Right cardiac atrium (tissue), 5 donors: ENCODE data around the gene MGST1. TPM values are rescaled to one million over a fixed set of nuclear protein-coding genes. Genes with fewer than 3 reads are reported as not detected.
"Not testable (repeated sequence)": the region's sequence is repeated elsewhere in the genome, so short reads cannot be mapped to it uniquely, and the experiment has no call there.

Experiments used
- ATAC-seq, 2 donors: fragments of 200-7000 bp; cut with Tn5 transposase; one replicate each; pipeline versions ENCODE4 v1.8.0 to v1.9.1; 2020; ENCODE audit warnings: moderate library complexity in 2 of 2, mild to moderate bottlenecking in 1 of 2
- DNase-seq, 3 donors: peaks; one replicate each; pipeline ENCODE4 v3.0.0-alpha.2; 2020
- H3K27ac ChIP-seq: one replicate; pipeline ENCODE4 v1.5.1; 2013; ENCODE audit warnings: mild to moderate bottlenecking, low read length, control low read depth, moderate library complexity
- H3K27me3 ChIP-seq: one replicate; pipeline ENCODE4 v1.6.1; 2013; ENCODE audit not compliant: control insufficient read depth, insufficient read depth
- H3K4me1 ChIP-seq: one replicate; pipeline ENCODE4 v1.6.1; 2013; ENCODE audit warnings: low read length; ENCODE audit not compliant: control insufficient read depth, insufficient read depth
- H3K4me3 ChIP-seq: one replicate; pipeline ENCODE4 v1.5.1; 2013; ENCODE audit warnings: low read length, control low read depth
- H3K9me3 ChIP-seq: one replicate; pipeline ENCODE4 v1.6.1; 2013; ENCODE audit warnings: low read length; ENCODE audit not compliant: control insufficient read depth
- WGBS: extraction: QIAGEN DNeasy Blood & Tissue Kit; methylation state at CpG from one replicate; pipeline ENCODE4 v1.1.7; 2013; 5-methylcytosine and 5-hydroxymethylcytosine counted together
- intact Hi-C, 4 donors: fragments of 100-400 bp; cut with DNase I; formaldehyde crosslinking; loops; one replicate each; pipeline versions ENCODE4 v1.11.0 to v1.14.0; 2022 to 2023
- polyA plus RNA-seq: library from polyadenylated mRNA; stranded (reverse); fragments of 200-250 nt; gene quantifications from one replicate; pipeline ENCODE4 v1.2.3, GENCODE V29; 2013
- total RNA-seq, 4 donors: library from RNA; stranded (reverse); fragmentation: NEBNext Ultra II Directional; extraction: Animal tissue kit (Norgen Biotek cat#: 25700); gene quantifications; one replicate each; pipeline ENCODE4 v1.2.1, GENCODE V29; 2021
- donor health status: healthy with polysubstance abuse.
- donor health status: DM: no; HTN: yes; CAD: no.
- donor health status: DM: no; HTN: no; CAD: no.
- donor health status: DM: no; HTN: yes; CAD: no; lungs with severe emphysema.
- donor health status: DM: yes; HTN: yes; CAD: no.

The MGST1 gene
- total and polyA plus RNA-seq, 5 donors, result 19.9 to 149 (median 77.7) TPM

- H3K27me3 ChIP-seq, result no peaks in the 10 kb centered on the region
- ATAC-seq (peak in 1 of 2 donors; percentile 20), DNase-seq (peak in 2 of 3 donors; percentile 53 to 55)
- intact Hi-C loops, result no loop called here
- H3K27ac ChIP-seq, result peak overlapping the region; percentile 4
- WGBS, result 48% methylated on average over 1 of the region's 1 CpG
- H3K4me1 ChIP-seq, result no peaks in the 10 kb centered on the region
- H3K9me3 ChIP-seq, result no peaks in the 10 kb centered on the region
- peak overlapping the region; percentile 25 for H3K4me3 ChIP-seq
Observed at GRCh38 chr12:16350682-16351081, 3.2 kb downstream of the MGST1 start.

- DNase-seq (no peak), ATAC-seq (no peak)
- Histone ChIP-seq H3K27ac (no peak overlapping the region), H3K4me3 (no peak overlapping the region), H3K27me3 (no peaks in the 10 kb centered on the region), H3K4me1 (no peaks in the 10 kb centered on the region), H3K9me3 (no peaks in the 10 kb centered on the region)
- WGBS, result 21% methylated on average over 1 of the region's 1 CpG
- intact Hi-C loops, result no loop called here
Observed at GRCh38 chr12:16352481-16352880, 5.0 kb downstream of the MGST1 start.

GRCh38 chr12:16358878-16359277 lies 11.4 kb downstream of the MGST1 start:
- no peak for DNase-seq
- no peak overlapping the region for H3K4me3 ChIP-seq
- H3K4me1 ChIP-seq, result no peaks in the 10 kb centered on the region
- intact Hi-C loops, result no loop called here
- 57% methylated on average over 4 of the region's 4 CpGs for WGBS
- no peak overlapping the region for H3K27ac ChIP-seq
- no peaks in the 10 kb centered on the region for H3K9me3 ChIP-seq
- ATAC-seq, result no peak
- no peaks in the 10 kb centered on the region for H3K27me3 ChIP-seq

- H3K4me3 ChIP-seq, result no peak overlapping the region
- H3K9me3 ChIP-seq, result no peaks in the 10 kb centered on the region
- no peak overlapping the region for H3K27ac ChIP-seq
- no peaks in the 10 kb centered on the region for H3K4me1 ChIP-seq
- intact Hi-C loops, result loop anchor here in 1 of 4 donors (5.0 kb wide), 1 partner anchor 178 kb away; no protein-coding TSS in a partner anchor
- DNase-seq (peak; percentile 62 to 86 (median 76)), ATAC-seq (peak; percentile 71)
- WGBS, result 73% methylated on average over 20 of the region's 20 CpGs
- no peaks in the 10 kb centered on the region for H3K27me3 ChIP-seq
Observed at GRCh38 chr12:16359512-16360491, 12.4 kb downstream of the MGST1 start.

DNA sequence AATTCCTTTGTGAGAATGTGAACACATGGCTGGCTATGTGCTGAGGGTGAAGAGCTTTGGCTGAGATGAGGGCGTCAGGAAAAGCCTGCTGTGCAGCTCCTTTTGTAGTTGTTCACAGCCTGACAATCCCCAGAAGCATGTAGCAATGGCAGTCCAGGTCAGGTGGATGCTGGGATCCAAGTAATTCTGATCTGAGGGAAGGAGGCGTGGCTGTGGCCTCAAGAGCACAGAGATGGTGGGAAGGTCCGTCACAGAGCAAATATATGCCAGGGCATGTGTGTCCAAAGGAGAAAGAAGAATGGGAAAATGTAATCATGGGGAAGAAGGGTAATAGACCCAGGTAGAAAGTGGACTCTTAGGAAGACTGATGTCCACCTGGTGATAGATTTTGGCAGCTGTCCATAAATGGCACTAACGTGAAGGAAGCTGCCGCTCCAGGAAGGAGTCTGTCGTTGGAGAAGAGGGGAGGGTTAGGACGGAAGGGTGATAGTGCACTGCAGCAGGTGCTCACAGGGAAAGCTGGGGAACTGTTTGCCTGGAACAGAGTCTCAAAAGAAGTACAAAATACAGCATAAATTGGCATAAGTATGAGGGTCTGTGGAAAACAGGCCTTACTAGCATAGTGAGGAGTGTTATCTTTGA lies 13.8 kb downstream of the MGST1 start:
- H3K4me1 ChIP-seq, result no peaks in the 10 kb centered on the region
- DNase-seq (no peak), ATAC-seq (no peak)
- 78% methylated on average over 7 of the region's 7 CpGs for WGBS
- H3K27ac ChIP-seq, result no peak overlapping the region
- intact Hi-C loops, result loop anchor here in 1 of 4 donors (5.0 kb wide), 1 partner anchor 179 kb away; no protein-coding TSS in a partner anchor
- H3K9me3 ChIP-seq, result no peaks in the 10 kb centered on the region
- no peak overlapping the region for H3K4me3 ChIP-seq
- no peaks in the 10 kb centered on the region for H3K27me3 ChIP-seq

DNA sequence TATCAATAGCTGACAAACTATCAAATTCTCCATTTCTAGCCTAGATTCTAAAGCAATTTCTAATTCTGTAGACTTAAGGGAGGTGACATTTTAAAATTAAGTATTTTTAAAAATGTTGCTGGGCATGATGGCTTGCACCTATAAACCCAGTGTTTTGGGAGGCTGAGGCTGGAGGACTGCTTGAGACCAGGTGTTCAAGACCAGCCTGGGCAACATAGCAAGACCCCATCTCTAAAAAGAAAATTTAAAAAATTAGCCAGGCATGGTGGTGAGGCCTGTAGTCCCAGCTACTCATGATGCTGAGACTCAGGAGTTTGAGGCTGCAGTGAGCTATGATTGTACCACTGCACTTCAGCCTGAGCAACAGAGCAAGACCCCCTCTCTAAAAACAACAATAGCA lies 15.1 kb downstream of the MGST1 start:
- intact Hi-C loops, result loop anchor here in 1 of 4 donors (5.0 kb wide), 1 partner anchor 180 kb away; no protein-coding TSS in a partner anchor
- H3K27ac ChIP-seq, result no peak overlapping the region
- ATAC-seq (no peak), DNase-seq (no peak)
- no peaks in the 10 kb centered on the region for H3K27me3 ChIP-seq
- no peaks in the 10 kb centered on the region for H3K4me1 ChIP-seq
- H3K9me3 ChIP-seq, result no peaks in the 10 kb centered on the region
- no peak overlapping the region for H3K4me3 ChIP-seq

DNA sequence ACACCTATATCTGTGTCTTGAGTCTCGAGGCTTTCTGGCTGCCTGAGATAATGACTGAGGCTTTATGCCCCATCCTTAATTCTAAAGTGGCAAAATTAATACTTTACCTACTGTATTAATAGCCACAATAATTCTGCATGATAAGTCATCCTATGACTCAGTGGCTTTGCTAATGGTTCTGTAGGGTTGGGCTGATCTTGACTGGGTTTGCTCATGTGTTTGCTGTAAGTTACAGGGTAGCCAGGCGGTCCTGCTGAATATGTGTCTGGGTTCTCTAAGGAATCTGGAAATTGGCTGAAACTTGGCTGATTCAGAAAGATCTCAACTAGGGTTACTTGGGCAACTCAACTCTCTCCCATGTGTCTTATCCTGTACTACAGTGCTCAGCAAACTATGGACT lies 21.7 kb downstream of the MGST1 start:
- no peaks in the 10 kb centered on the region for H3K27me3 ChIP-seq
- intact Hi-C loops, result no loop called here
- H3K27ac ChIP-seq, result no peak overlapping the region
- no peak for DNase-seq
- H3K4me1 ChIP-seq, result no peaks in the 10 kb centered on the region
- WGBS, result 89% methylated on average over 2 of the region's 2 CpGs
- no peak overlapping the region for H3K4me3 ChIP-seq
- no peaks in the 10 kb centered on the region for H3K9me3 ChIP-seq
- no peak for ATAC-seq

- Histone ChIP-seq H3K9me3 (no peaks in the 10 kb centered on the region), H3K27ac (no peak overlapping the region), H3K27me3 (no peaks in the 10 kb centered on the region), H3K4me3 (no peak overlapping the region), H3K4me1 (no peaks in the 10 kb centered on the region)
- ATAC-seq (no peak), DNase-seq (no peak)
- 91% methylated on average over 1 of the region's 1 CpG for WGBS
- intact Hi-C loops, result no loop called here
Observed at GRCh38 chr12:16370096-16370495, 22.7 kb downstream of the MGST1 start.

DNA sequence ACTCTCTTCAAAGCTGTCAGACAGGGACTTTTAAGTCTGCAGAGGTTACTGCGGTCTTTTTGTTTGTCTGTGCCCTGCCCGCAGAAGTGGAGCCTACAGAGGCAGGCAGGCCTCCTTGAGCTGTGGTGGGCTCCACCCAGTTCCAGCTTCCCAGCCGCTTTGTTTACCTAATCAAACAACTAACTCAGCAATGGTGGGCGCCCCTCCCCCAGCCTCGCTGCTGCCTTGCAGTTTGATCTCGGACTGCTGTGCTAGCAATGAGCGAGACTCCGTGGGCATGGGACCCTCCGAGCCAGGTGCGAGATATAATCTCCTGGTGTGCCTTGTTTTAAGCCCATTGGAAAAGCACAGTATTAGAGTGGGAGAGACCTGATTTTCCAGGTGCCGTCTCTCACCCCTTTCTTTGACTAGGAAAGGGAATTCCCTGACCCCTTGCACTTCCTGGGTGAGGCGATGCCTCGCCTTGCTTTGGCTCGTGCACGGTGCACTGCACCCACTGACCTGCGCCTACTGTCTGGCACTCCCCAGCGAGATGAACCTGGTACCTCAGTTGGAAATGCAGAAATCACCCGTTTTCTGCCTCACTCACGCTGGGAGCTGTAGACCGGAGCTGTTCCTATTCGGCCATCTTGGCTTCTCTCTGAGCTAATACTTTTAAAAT lies 35.3 kb downstream of the MGST1 start:
- H3K9me3 ChIP-seq, H3K4me3 ChIP-seq, H3K27me3 ChIP-seq, H3K4me1 ChIP-seq, H3K27ac ChIP-seq, intact Hi-C loops, ATAC-seq: not testable (repeated sequence)
- DNase-seq, result peak in 1 of 3 donors; percentile 30
- WGBS, result 86% methylated on average over 21 of the region's 21 CpGs

- no peak for ATAC-seq
- 71% methylated on average over 5 of the region's 5 CpGs for WGBS
- intact Hi-C loops, result no loop called here
Observed at GRCh38 chr12:16384732-16385131, 37.3 kb downstream of the MGST1 start.

More at GRCh38 chr12:16384732-16385131, 37.3 kb downstream of the MGST1 start:
- H3K4me3 ChIP-seq, result no peak overlapping the region
- H3K27me3 ChIP-seq, result no peaks in the 10 kb centered on the region
- no peaks in the 10 kb centered on the region for H3K9me3 ChIP-seq
- no peak for DNase-seq
- no peaks in the 10 kb centered on the region for H3K4me1 ChIP-seq
- H3K27ac ChIP-seq, result no peak overlapping the region
